Measurements from ENCODE around the gene MYH6.

DNA sequence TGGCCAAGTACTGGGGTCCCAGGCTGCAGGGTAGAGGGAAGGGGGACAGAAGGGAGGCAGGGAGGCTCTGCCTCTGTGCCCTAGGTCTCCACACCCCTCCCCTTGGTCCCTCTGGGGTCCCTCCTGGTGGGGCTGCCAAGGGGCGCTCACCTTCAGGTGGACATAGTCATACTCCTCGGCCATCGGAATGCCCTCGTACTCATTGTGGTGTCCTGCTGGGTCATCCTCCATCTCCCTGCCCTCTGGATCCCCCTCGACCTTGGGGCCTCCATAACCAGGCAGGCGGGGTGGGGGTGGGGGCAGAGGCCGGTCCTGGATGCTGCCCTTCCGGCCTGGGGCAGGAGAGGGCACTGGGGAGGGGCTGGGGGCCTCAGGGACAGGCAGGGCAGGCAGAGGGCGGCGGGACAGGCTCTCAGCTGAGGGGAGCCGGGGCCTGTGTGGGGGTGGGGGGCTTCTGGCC, 48.9 kb downstream of the MYH6 start:
- TF ChIP-seq, protein P1, sequence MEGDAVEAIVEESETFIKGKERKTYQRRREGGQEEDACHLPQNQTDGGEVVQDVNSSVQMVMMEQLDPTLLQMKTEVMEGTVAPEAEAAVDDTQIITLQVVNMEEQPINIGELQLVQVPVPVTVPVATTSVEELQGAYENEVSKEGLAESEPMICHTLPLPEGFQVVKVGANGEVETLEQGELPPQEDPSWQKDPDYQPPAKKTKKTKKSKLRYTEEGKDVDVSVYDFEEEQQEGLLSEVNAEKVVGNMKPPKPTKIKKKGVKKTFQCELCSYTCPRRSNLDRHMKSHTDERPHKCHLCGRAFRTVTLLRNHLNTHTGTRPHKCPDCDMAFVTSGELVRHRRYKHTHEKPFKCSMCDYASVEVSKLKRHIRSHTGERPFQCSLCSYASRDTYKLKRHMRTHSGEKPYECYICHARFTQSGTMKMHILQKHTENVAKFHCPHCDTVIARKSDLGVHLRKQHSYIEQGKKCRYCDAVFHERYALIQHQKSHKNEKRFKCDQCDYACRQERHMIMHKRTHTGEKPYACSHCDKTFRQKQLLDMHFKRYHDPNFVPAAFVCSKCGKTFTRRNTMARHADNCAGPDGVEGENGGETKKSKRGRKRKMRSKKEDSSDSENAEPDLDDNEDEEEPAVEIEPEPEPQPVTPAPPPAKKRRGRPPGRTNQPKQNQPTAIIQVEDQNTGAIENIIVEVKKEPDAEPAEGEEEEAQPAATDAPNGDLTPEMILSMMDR (IDR thresholded peaks at IDR 0.05; ENCODE audit: low read depth, low read length, missing input control), result no peak
- no peak for TF ChIP-seq YY1 (IDR thresholded peaks at IDR 0.05)
- TF ChIP-seq JUND (IDR thresholded peaks at IDR 0.05), result no peak
- no peak for TF ChIP-seq EGR1 (IDR thresholded peaks at IDR 0.05; ENCODE audit: low read depth in 2 of 2)

Data from liver (tissue), 3 donors.